Measurements from ENCODE around the gene SSB. TPM values are rescaled to one million over a fixed set of nuclear protein-coding genes. Genes with fewer than 3 reads are reported as not detected.

Gene SSB
- total and polyA plus RNA-seq, 9 of the 15 experiments (the other 6 are each of a cell fraction or from before 2014, with no cell fraction given), result 317 to 849 (median 515) TPM

GRCh38 chr2:169828141-169828811, 29.6 kb downstream of the SSB start:
- DNase-seq (ENCODE audit: extremely low read depth in 1 of 4, low spot score in 3 of 4), result peak; percentile 70 to 88 (median 76)
- H3K4me2 ChIP-seq (ENCODE audit: insufficient read depth, low read length), result peak overlapping the region; percentile 97
- no peaks in the 10 kb centered on the region for H3K9me3 ChIP-seq (replicated peaks; ENCODE audit: control insufficient read depth, insufficient read depth, low read depth, low read length)
- peak; percentile 70 for ATAC-seq
- H2AFZ ChIP-seq (ENCODE audit: low read depth, low read length), result 0 out of 2 replicates have a peak overlapping the region, but pooled peaks have one; percentile 9
- no TSS peak for BruUV-seq (replicated peaks)
- H3K9ac ChIP-seq (ENCODE audit: insufficient read depth in 1 of 2, low read depth in 2 of 2, low read length in 2 of 2), result peak overlapping the region; percentile 71 to 97
- H3K27me3 ChIP-seq (ENCODE audit: control insufficient read depth in 2 of 2, insufficient read depth in 2 of 2, low read length in 2 of 2), result no peaks in the 10 kb centered on the region
- peaks cover 14% of the 10 kb centered on the region for H4K20me1 ChIP-seq (replicated peaks; ENCODE audit: control insufficient read depth, insufficient read depth, low read length)
- ChIA-PET POLR2A (interaction anchor here (0.6 to 6.2 kb wide), 32 partner anchors 12 to 496 kb away, joined by 3 to 71 read pairs (median 4); partner anchors contain the start of genes FASTKD1 and PPIG), CTCF (ENCODE audit: low intra/inter-chr PET ratio) (interaction anchor here (2.7 to 4.8 kb wide), 2 partner anchors 49 to 100 kb away, joined by 7 to 74 read pairs; no protein-coding TSS in a partner anchor)
- intact Hi-C loops (cut with micrococcal nuclease) (loop anchor here (1.0 to 10.0 kb wide), 2 partner anchors 12 to 537 kb away; no protein-coding TSS in a partner anchor), in situ Hi-C loops (cut with MboI) (no loop called here)
- peaks cover 76% of the 10 kb centered on the region for H3K79me2 ChIP-seq (ENCODE audit: control insufficient read depth, insufficient read depth, low read length)
- FAIRE-seq, result peak; percentile 85
- H3K4me1 ChIP-seq (replicated peaks in 1 of 2; ENCODE audit: control insufficient read depth in 2 of 2, insufficient read depth in 2 of 2, low read length in 2 of 2), result peaks cover 22 to 35% of the 10 kb centered on the region in 2 experiments
- no peaks in the 10 kb centered on the region for H3K9me1 ChIP-seq (ENCODE audit: control insufficient read depth, insufficient read depth, low read length)
- H3K36me3 ChIP-seq (ENCODE audit: control insufficient read depth, insufficient read depth, low read length), result peaks cover 23% of the 10 kb centered on the region
- WGBS (ENCODE audit: insufficient coverage, low coverage, missing lambda C conversion rate), result under 1% methylated on average over 11 of the region's 13 CpGs
- H3K27ac ChIP-seq (ENCODE audit: extremely low read depth, low read depth, low read length), result peak overlapping the region; percentile 84
- H3K4me3 ChIP-seq, result peak overlapping the region; percentile 87
- peak; percentile 85 to 97 for TF ChIP-seq SIN3A (IDR thresholded peaks at IDR 0.05; ENCODE audit: borderline replicate concordance in 2 of 2, control insufficient read depth in 1 of 2, low read depth in 2 of 2, low read length in 2 of 2)
- no peak for TF ChIP-seq RNF2 (IDR thresholded peaks at IDR 0.05)
- TF ChIP-seq IRF1 (CRISPR knock-in tag; IDR thresholded peaks at IDR 0.05; ENCODE audit: borderline replicate concordance), result no peak
- TF ChIP-seq POLR2A (conservative IDR thresholded peaks at IDR 0.05), result 0 out of 2 replicates have a peak, but pooled peaks have one; percentile 43
- peak; percentile 23; the same call in 1 of the 2 replicates for TF ChIP-seq ELF4 (CRISPR knock-in tag; IDR thresholded peaks at IDR 0.05)
- peak; percentile 70; the same call in 1 of the 2 replicates for TF ChIP-seq TOE1 (IDR thresholded peaks at IDR 0.05; ENCODE audit: borderline replicate concordance)
- TF ChIP-seq TOE1 (CRISPR knock-in tag; IDR thresholded peaks at IDR 0.05; ENCODE audit: borderline replicate concordance, low read depth), result peak; percentile 69; the same call in 1 of the 2 replicates
- peak; percentile 88; the same call in 1 of the 2 replicates for TF ChIP-seq MXI1 (IDR thresholded peaks at IDR 0.05; ENCODE audit: low read depth, low read length)
- peak in 1 of 2 experiments; percentile 93; a peak in 2 of 4 replicates for TF ChIP-seq KDM1A (IDR thresholded peaks at IDR 0.05)
- peak; percentile 57 to 58; a peak in 2 of 4 replicates for TF ChIP-seq ARNT (IDR thresholded peaks at IDR 0.05)
- peak; percentile 89 for TF ChIP-seq MEIS2 (IDR thresholded peaks at IDR 0.05; ENCODE audit: partially characterized antibody)
- peak; percentile 30; the same call in 1 of the 2 replicates for TF ChIP-seq NFRKB (IDR thresholded peaks at IDR 0.05; ENCODE audit: low read depth)
